H1 (cell line): ENCODE data around the gene ZNF609. TPM values are rescaled to one million over a fixed set of nuclear protein-coding genes. Genes with fewer than 3 reads are reported as not detected.

Experiments
- CTCF ChIA-PET: fragments of 300-600 bp; sonication (Branson Sonifier 250); formaldehyde crosslinking; loops from one replicate; lab custom pipeline; 2021; ENCODE audit not compliant: partially characterized antibody; lab: Charles Lee
- POLR2A ChIA-PET: fragments of 300-600 bp; sonication (Branson Sonifier 250); formaldehyde crosslinking; loops from one replicate; lab custom pipeline; 2021; ENCODE audit warnings: inconsistent platforms; ENCODE audit not compliant: partially characterized antibody; lab: Charles Lee
- DNase-seq, 2 experiments: peaks; one replicate each; pipeline versions ENCODE4 v3.0.0 to v3.0.0-alpha.2; 2010 to 2022; ENCODE audit warnings: low spot score in 2 of 2, low read depth in 1 of 2, mixed read lengths in 1 of 2
- FAIRE-seq: peaks from 2 replicates; lab custom pipeline; 2011; peaks lifted over from hg19 to GRCh38; lab: Jason Lieb, UNC
- H2AFZ ChIP-seq: 2 replicates; pipeline ENCODE4 v1.8.1; 2012; ENCODE audit warnings: low read length, inconsistent platforms
- H2AK5ac ChIP-seq: 2 replicates; pipeline ENCODE4 v1.6.1; 2013; ENCODE audit warnings: low read depth, low read length
- H2BK120ac ChIP-seq: replicated peaks from 2 replicates; pipeline ENCODE3; 2013; ENCODE audit warnings: low read depth, low read length, inconsistent platforms
- H2BK12ac ChIP-seq: 2 replicates; pipeline ENCODE4 v1.6.1; 2013; ENCODE audit warnings: low read depth, low read length
- H2BK15ac ChIP-seq: 2 replicates; pipeline ENCODE4 v1.6.1; 2013; ENCODE audit warnings: low read length
- H2BK20ac ChIP-seq: 2 replicates; pipeline ENCODE4 v1.6.1; 2013; ENCODE audit warnings: low read length
- H2BK5ac ChIP-seq: 2 replicates; pipeline ENCODE4 v1.6.1; 2013; ENCODE audit warnings: low read depth, low read length
- H3K14ac ChIP-seq: 2 replicates; pipeline ENCODE4 v1.6.1; 2013; ENCODE audit warnings: inconsistent platforms; ENCODE audit not compliant: insufficient read length
- H3K18ac ChIP-seq: 2 replicates; pipeline ENCODE4 v1.6.1; 2013; ENCODE audit warnings: low read length; ENCODE audit errors: extremely low read depth
- H3K23ac ChIP-seq: 2 replicates; pipeline ENCODE4 v1.6.1; 2013; ENCODE audit warnings: inconsistent platforms; ENCODE audit not compliant: insufficient read length
- H3K23me2 ChIP-seq: 2 replicates; pipeline ENCODE4 v1.6.1; 2013; ENCODE audit warnings: low read depth, low read length
- H3K27ac ChIP-seq: 2 replicates; pipeline ENCODE4 v1.6.1; 2011; ENCODE audit warnings: low read depth, low read length, inconsistent platforms
- H3K27me3 ChIP-seq, 4 experiments: replicated peaks in 1 of 4; 1 replicate in 1 of 4; 2 replicates in 3 of 4; pipeline versions ENCODE4 v1.6.1 to v1.8.1; 2011 to 2013; ENCODE audit warnings: low read length in 3 of 4, mild to moderate bottlenecking in 3 of 4, inconsistent platforms in 2 of 4, mixed read lengths in 2 of 4, moderate library complexity in 1 of 4; ENCODE audit not compliant: control insufficient read depth in 3 of 4, insufficient read depth in 3 of 4; ENCODE audit errors: extremely low read depth in 1 of 4
- H3K36me3 ChIP-seq, 4 experiments: 2 replicates each; pipeline versions ENCODE4 v1.6.1 to v1.8.1; 2011 to 2013; ENCODE audit warnings: mild to moderate bottlenecking in 4 of 4, low read length in 3 of 4, moderate library complexity in 2 of 4, control low read depth in 1 of 4, inconsistent platforms in 1 of 4; ENCODE audit not compliant: insufficient read depth in 4 of 4, control insufficient read depth in 2 of 4
- H3K4ac ChIP-seq: replicated peaks from 2 replicates; pipeline ENCODE3; 2013; ENCODE audit warnings: low read length, low read depth, mixed read lengths, inconsistent platforms; ENCODE audit not compliant: insufficient read length
- H3K4me1 ChIP-seq, 4 experiments: replicated peaks in 1 of 4; 1 replicate in 1 of 4; 2 replicates in 3 of 4; pipeline versions ENCODE4 v1.6.1 to v1.8.1; 2011 to 2013; ENCODE audit warnings: low read length in 3 of 4, inconsistent platforms in 2 of 4, mixed read lengths in 1 of 4; ENCODE audit not compliant: insufficient read depth in 4 of 4, control insufficient read depth in 3 of 4
- H3K4me2 ChIP-seq, 2 experiments: 2 replicates each; pipeline versions ENCODE4 v1.6.1 to v1.8.1; 2011 to 2013; ENCODE audit warnings: low read depth in 2 of 2, low read length in 2 of 2, control low read depth in 1 of 2, inconsistent platforms in 1 of 2, mild to moderate bottlenecking in 1 of 2; ENCODE audit not compliant: insufficient read depth in 1 of 2
- H3K4me3 ChIP-seq, 4 experiments: fragments of 200-600, 300-600 bp in 1 of 4; sonication (generic), shearing (Covaris generic), sonication (Bioruptor Twin) in 1 of 4; 2 replicates each; pipeline versions ENCODE4 v1.5.1 to v1.8.1; 2011 to 2016; ENCODE audit warnings: low read length in 4 of 4, low read depth in 3 of 4, control low read depth in 2 of 4, inconsistent platforms in 2 of 4, mild to moderate bottlenecking in 2 of 4, mixed read lengths in 1 of 4, moderate library complexity in 1 of 4; ENCODE audit not compliant: insufficient read depth in 2 of 4; ENCODE audit errors: extremely low read depth in 1 of 4
- H3K56ac ChIP-seq: replicated peaks from 2 replicates; pipeline ENCODE3; 2013; ENCODE audit warnings: low read depth, mild to moderate bottlenecking, mixed read lengths, low read length, inconsistent platforms; ENCODE audit not compliant: insufficient read length
- H3K79me1 ChIP-seq: 2 replicates; pipeline ENCODE4 v1.6.1; 2013; ENCODE audit warnings: low read depth, low read length, control low read depth
- H3K79me2 ChIP-seq, 2 experiments: 2 replicates each; pipeline versions ENCODE4 v1.6.1 to v1.8.1; 2012 to 2013; ENCODE audit warnings: low read length in 2 of 2, mild to moderate bottlenecking in 2 of 2, inconsistent platforms in 1 of 2; ENCODE audit not compliant: insufficient read depth in 2 of 2, control insufficient read depth in 1 of 2
- H3K9ac ChIP-seq, 4 experiments: replicated peaks in 1 of 4; 1 replicate in 1 of 4; 2 replicates in 3 of 4; pipeline versions ENCODE4 v1.6.1 to v1.8.1; 2011 to 2013; ENCODE audit warnings: low read depth in 3 of 4, low read length in 3 of 4, control low read depth in 2 of 4, mild to moderate bottlenecking in 2 of 4, moderate library complexity in 2 of 4, inconsistent platforms in 1 of 4; ENCODE audit errors: extremely low read depth in 1 of 4
- H3K9me3 ChIP-seq, 2 experiments: 2 replicates each; pipeline versions ENCODE4 v1.6.1 to v1.8.1; 2012 to 2013; ENCODE audit warnings: mild to moderate bottlenecking in 2 of 2, moderate library complexity in 2 of 2, control low read depth in 1 of 2, inconsistent platforms in 1 of 2, low read depth in 1 of 2, low read length in 1 of 2, mixed read lengths in 1 of 2; ENCODE audit not compliant: insufficient read depth in 2 of 2
- H4K20me1 ChIP-seq, 2 experiments: replicated peaks in 1 of 2; 2 replicates each; pipeline versions ENCODE3 to v1.8.1; 2011 to 2013; ENCODE audit warnings: inconsistent platforms in 2 of 2, low read length in 2 of 2, mild to moderate bottlenecking in 1 of 2; ENCODE audit not compliant: insufficient read depth in 2 of 2, control insufficient read depth in 1 of 2
- H4K5ac ChIP-seq: 2 replicates; pipeline ENCODE4 v1.6.1; 2013; ENCODE audit warnings: low read length, low read depth, mixed read lengths, inconsistent platforms; ENCODE audit not compliant: insufficient read length
- H4K8ac ChIP-seq: 2 replicates; pipeline ENCODE4 v1.8.0; 2013; ENCODE audit warnings: mild to moderate bottlenecking, moderate library complexity, low read length, inconsistent platforms; ENCODE audit not compliant: insufficient read depth; ENCODE audit errors: extremely low read depth
- H4K91ac ChIP-seq: replicated peaks from 2 replicates; pipeline ENCODE3; 2013; ENCODE audit warnings: low read length, mixed read lengths, inconsistent platforms; ENCODE audit not compliant: insufficient read length
- GABPA ChIP-seq: IDR thresholded peaks from 2 replicates; pipeline ENCODE4 v1.6.1; 2011; ENCODE audit warnings: mild to moderate bottlenecking, low read length, moderate library complexity, borderline replicate concordance; ENCODE audit not compliant: insufficient read depth
- WGBS, 2 experiments: shearing (Covaris generic) in 1 of 2; methylation state at CpG; one replicate each; pipeline versions ENCODE4 v1.1.6 to v1.1.7; 2013 to 2015; ENCODE audit warnings: low lambda C conversion rate in 2 of 2, mixed read lengths in 2 of 2, inconsistent platforms in 1 of 2, low coverage in 1 of 2, missing lambda C conversion rate in 1 of 2; ENCODE audit not compliant: insufficient replicate concordance in 2 of 2, insufficient coverage in 1 of 2, insufficient read length in 1 of 2; ENCODE audit errors: extremely low coverage in 1 of 2, missing lambda C conversion rate in 1 of 2; 5-methylcytosine and 5-hydroxymethylcytosine counted together
- polyA plus RNA-seq, 7 experiments: library from polyadenylated mRNA; depleted of rRNA in 3 of 7; stranded (reverse) in 5 of 7; unstranded in 2 of 7; fragments of >200 nt in 5 of 7; fragments of 200-250 nt in 2 of 7; gene quantifications; 1 replicate in 5 of 7; 2 replicates in 1 of 7; 4 replicates in 1 of 7; pipeline versions ENCODE4 v1.2.1 to v1.2.3, GENCODE V29; 2011 to 2013; ENCODE audit warnings: missing spikeins in 2 of 7, mixed read lengths in 2 of 7
- total RNA-seq: library from RNA; stranded (reverse); fragmentation: NEBNext Ultra II Directional; extraction: Animal tissue kit (Norgen Biotek cat#: 25700); gene quantifications from 2 replicates; pipeline ENCODE4 v1.2.1, GENCODE V29; 2021

ZNF609 gene
- total and polyA plus RNA-seq, 2 of the 8 experiments (the other 6 are each of a cell fraction or from before 2014, with no cell fraction given): 15.5 to 47.8 TPM

- Histone ChIP-seq H4K8ac (no peak overlapping the region), H4K20me1 (no peaks in the 10 kb centered on the region), H3K79me2 (no peaks in the 10 kb centered on the region), H3K27ac (no peak overlapping the region), H3K9ac (no peak overlapping the region), H4K5ac (no peak overlapping the region), H3K27me3 (no peaks in the 10 kb centered on the region), H2AFZ (no peak overlapping the region), H3K18ac (no peak overlapping the region), H3K36me3 (peaks cover 5 to 24% (median 15%) of the 10 kb centered on the region in 4 experiments; a peak in 6 of 8 replicates), H3K4me1 (no peaks in the 10 kb centered on the region), H2BK120ac (no peak overlapping the region), H3K4ac (no peak overlapping the region), H2BK5ac (no peak overlapping the region), H3K56ac (no peak overlapping the region), H2BK12ac (no peak overlapping the region), H4K91ac (no peak overlapping the region), H3K79me1 (no peaks in the 10 kb centered on the region), H3K23ac (no peak overlapping the region), H2BK15ac (no peak overlapping the region), H2AK5ac (no peak overlapping the region), H3K4me3 (no peak overlapping the region), H3K4me2 (no peak overlapping the region), H2BK20ac (no peak overlapping the region), H3K9me3 (no peaks in the 10 kb centered on the region), H3K23me2 (no peaks in the 10 kb centered on the region), H3K14ac (no peak overlapping the region)
- 91% methylated on average over 7 of the region's 7 CpGs; no CpG with 5 or more reads in 1 of the 2 experiments for WGBS, 2 experiments
- FAIRE-seq: no peak
- POLR2A ChIA-PET: interaction anchor here (39.0 to 59.2 kb wide), 2 partner anchors 8 to 16 kb away, joined by 1192 read pairs; no protein-coding TSS in a partner anchor
- CTCF ChIA-PET: interaction anchor here (0.6 to 5.9 kb wide), 8 partner anchors 16 to 98 kb away, joined by 3 to 28 read pairs (median 5); no protein-coding TSS in a partner anchor
- no peak for DNase-seq
- no peak for TF ChIP-seq GABPA
Observed at GRCh38 chr15:64710676-64711428, 250.5 kb downstream of the ZNF609 start.
